HG03558 (cell line): Measurements from ENCODE around the gene ARHGEF10L.

ENCODE experiments used
- ATAC-seq: cut with Tn5 transposase; IDR thresholded peaks from one replicate; pipeline ENCODE4 v1.9.1; 2021; ENCODE audit warnings: moderate number of reproducible peaks; ENCODE audit not compliant: unreplicated experiment; ENCODE audit errors: extremely low read depth

The ARHGEF10L gene

GRCh38 chr1:17690906-17691634 is 151.6 kb downstream of the ARHGEF10L start:
- no peak for ATAC-seq

- ATAC-seq = no peak
Measured at GRCh38 chr1:17692645-17693044, 153.1 kb downstream of the ARHGEF10L start.

- ATAC-seq = no peak
Measured at GRCh38 chr1:17696417-17697301, 157.2 kb downstream of the ARHGEF10L start.

DNA sequence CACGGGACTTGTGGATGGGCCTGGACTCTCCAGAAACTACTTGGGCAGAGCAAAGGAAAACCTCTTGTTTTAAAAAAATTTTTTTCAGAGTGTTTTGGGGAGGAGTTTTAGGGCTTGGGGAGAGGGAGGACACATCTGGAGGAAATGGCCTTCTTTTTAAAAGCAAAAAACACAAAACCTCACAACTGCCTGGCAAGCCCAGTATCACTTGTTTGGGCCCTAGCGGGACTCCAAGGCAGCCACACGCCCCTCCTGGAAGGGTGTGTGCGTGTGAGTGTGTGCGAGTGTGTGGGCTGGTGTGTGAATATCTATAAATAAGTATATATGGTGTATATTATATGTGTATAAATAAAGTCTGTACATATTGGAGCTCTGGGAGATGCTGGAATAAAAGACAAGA is 158.0 kb downstream of the ARHGEF10L start:
- no peak for ATAC-seq

DNA sequence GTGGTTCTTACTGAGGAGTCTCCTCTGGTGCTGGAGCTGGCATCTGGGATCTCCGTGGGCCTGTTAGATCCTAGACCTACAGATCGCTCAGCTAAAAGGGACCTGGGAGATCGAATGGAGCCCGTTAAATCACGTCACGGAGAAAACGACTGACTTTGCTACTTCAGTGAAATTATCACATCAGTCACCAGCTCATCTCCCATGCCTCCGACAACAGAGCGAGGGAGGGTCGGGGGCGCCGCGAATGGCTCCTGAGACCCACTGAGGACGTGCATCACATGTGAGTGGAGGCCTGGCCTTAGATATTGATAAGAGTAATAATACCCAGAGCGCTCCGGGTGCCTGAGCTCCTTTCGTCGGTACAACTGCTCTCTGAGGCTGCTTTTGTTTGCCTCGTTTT is 160.1 kb downstream of the ARHGEF10L start:
- no peak for ATAC-seq

- no peak for ATAC-seq
Measured at GRCh38 chr1:17700945-17701810, 161.7 kb downstream of the ARHGEF10L start.

DNA sequence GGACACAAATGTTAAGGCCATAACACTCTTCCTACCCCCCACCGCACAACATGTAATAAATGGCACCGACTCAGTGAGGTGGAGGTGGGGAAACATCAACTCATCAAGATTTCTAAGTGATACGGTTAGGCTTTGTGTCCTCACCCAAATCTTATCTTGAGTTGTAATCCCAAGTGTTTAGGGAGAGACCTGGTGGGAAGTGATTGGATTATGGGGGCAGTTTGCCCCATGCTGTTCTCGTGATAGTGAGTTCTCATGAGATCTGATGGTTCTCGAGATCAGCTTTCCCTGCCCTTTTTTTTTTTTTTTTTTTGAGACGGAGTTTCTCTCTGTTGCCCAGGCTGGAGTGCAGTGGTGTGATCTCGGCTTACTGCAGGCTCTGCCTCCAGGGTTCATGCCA is 164.7 kb downstream of the ARHGEF10L start:
- ATAC-seq = no peak

DNA sequence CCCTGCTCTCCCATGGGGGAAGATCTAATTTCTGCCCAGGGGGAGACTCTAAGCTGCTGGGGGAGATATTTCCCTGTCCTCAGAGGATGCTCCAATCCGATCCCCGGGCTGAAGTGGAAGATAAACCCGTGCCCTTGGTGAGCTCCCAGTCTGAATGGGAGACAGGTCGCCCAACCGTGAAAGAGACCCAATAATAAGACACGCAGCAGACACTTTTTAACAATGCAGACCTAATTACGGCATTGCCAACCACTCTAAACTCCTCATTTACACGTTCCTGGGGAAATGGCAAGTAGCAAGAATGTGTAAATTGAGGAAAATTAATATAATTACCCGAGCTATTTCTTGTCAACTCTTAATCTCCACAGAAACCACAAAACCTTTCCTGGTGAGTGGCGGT is 166.9 kb downstream of the ARHGEF10L start:
- no peak for ATAC-seq

GRCh38 chr1:17709981-17710380 is 170.5 kb downstream of the ARHGEF10L start:
- ATAC-seq = no peak

GRCh38 chr1:17710889-17711576 is 171.5 kb downstream of the ARHGEF10L start:
- ATAC-seq = no peak

DNA sequence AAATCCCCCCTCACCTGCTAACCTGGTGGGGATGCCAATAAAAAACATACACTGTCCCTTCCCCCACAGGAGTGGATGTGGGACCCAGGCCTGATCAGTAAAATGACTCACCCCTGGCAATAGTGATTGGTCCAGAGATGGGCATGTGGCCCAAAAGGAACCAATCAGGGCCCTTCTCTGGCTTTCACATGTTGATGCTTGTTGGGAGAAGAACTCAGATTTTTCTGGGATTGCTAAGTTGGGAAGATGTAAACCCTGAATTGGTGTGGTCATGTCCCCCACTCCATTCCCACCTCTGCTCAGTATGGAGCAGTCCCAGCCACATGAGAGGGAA is 172.0 kb downstream of the ARHGEF10L start:
- ATAC-seq = no peak

GRCh38 chr1:17711941-17712340 is 172.4 kb downstream of the ARHGEF10L start:
- ATAC-seq = no peak

DNA sequence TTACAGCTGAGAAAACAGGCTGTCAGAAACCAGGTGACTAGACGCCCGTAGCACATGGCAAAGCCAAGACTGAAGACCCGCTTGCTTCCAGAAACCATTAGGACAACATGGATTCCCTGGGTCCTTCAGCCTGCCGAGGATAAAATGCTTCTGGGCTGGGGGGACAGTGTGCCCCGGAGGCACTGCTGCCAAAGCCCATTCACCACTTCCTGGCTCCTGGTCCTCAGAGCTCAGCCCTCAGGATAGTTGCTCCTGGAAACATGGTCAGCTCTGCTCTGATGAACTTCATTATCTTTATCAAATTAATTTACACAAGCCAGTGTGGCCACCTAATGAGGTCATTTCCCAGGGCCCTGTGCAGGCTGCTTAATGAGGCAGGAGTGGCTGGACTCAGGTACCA is 174.5 kb downstream of the ARHGEF10L start:
- ATAC-seq = no peak

GRCh38 chr1:17717594-17718535 is 178.4 kb downstream of the ARHGEF10L start:
- ATAC-seq = no peak

- no peak for ATAC-seq
Measured at GRCh38 chr1:17719874-17720273, 180.4 kb downstream of the ARHGEF10L start.

GRCh38 chr1:17721444-17721843 is 181.9 kb downstream of the ARHGEF10L start:
- ATAC-seq = no peak

GRCh38 chr1:17723684-17724083 is 184.2 kb downstream of the ARHGEF10L start:
- ATAC-seq = no peak

- no peak for ATAC-seq
Measured at GRCh38 chr1:17724150-17724549, 184.7 kb downstream of the ARHGEF10L start.

GRCh38 chr1:17725084-17725719 is 185.7 kb downstream of the ARHGEF10L start:
- no peak for ATAC-seq
